HUDEP-2 (cell line): Measurements from ENCODE around the gene TESPA1.
A peak's percentile ranks its signal among the peaks of the same experiment; 100 is the strongest.

Source experiments
- DNase-seq, 76 experiments: peaks; one replicate each; lab custom pipeline; 2025; ENCODE audit not compliant: unreplicated experiment in 76 of 76; lab: John Stamatoyannopoulos, UW

Gene TESPA1, protein sequence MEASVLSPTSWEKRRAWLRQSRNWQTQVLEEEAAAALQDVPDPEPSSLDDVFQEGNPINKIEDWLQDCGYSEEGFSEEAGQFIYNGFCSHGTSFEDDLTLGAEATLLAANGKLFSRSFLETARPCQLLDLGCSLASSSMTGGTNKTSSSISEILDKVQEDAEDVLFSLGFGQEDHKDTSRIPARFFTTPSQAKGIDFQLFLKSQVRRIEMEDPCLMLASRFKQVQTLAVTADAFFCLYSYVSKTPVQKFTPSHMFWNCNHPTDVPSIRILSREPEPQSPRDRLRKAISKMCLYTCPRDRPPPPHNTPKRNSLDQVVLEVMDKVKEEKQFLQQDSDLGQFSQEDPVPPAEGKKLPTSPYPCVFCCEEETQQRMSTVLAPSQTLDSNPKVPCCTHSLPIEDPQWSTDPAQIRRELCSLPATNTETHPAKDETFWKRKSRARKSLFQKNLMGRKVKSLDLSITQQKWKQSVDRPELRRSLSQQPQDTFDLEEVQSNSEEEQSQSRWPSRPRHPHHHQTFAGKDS

DNA sequence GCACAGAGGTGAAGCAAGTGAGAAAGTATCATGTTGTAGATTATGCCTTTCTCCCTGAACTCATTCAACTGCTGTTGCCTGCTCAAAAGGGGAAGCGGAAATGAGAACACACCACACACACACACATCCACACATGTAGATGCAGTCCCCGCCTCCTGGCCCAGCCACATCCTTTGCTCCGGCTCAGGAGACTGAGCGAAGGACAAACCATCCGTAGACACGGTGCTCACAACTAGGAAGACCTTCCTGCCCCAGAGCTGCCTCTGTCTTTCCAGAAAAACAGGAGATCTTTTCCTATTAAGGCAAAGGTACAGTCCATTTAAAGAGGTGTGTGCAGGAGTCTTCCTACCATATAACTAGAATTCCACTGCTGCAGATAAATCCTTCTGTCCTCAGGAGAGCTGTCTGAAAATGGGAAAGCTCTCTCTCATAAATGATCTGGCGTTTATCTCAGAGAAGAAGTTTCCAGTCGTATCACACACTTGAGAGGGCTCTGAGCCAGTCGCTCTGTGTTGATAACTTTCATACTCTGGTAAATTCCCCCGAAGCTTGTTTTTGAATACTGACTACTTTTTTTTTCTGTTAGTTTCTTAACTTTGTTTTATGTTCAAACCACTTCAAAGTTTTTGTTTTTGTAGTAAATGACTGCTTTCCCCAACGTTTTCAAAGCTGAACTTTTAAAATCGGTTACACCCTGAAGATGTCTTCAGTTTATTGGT lies at the start of gene TESPA1:
Gene TESPA1 (minus strand): TSS at position 105 of the 719 bp plus-strand sequence. CDS start 10,200 bp downstream, outside the sequence.
- peak in 60 of 76 experiments; percentile 8 to 76 (median 53) for DNase-seq

DNA sequence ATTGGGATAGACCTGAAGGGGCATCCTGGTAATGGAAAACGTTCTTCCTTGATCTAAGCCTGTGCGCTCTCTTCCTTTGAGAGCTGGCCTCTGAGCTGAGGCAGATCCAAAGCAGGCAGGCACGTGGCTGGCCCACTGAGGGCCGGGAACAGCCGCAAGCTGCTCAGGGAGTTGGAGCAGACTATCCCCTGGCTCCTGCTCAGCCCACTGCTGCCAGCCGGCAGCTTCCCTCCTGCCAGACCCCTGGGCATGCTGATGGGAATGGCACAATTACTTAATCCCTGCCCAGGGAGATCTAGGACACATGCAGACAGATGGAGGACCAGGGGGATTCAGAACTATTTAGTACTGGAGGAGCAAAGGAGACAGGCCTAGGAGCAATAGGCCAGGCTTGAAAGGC lies 49.7 kb upstream of the TESPA1 start:
- DNase-seq, result no peak

DNA sequence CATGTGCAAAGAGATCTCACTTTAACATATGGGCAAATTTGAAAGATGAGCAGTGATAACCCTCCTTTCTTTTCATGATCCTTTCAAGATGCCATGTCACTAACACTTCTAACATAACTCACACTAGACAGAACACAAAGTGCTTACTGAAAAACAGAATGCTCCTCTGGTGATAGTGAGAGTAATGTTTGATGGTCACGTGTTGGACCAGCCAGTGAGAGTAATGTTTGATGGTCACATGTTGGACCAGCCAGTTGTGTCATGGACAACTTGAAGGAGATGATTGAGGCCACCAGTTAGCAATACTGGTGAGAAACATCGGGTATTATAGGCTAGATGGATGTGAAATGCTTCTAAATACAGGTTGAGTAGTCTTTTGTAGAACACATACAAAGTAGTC lies 40.9 kb upstream of the TESPA1 start:
- DNase-seq, result no peak

DNA sequence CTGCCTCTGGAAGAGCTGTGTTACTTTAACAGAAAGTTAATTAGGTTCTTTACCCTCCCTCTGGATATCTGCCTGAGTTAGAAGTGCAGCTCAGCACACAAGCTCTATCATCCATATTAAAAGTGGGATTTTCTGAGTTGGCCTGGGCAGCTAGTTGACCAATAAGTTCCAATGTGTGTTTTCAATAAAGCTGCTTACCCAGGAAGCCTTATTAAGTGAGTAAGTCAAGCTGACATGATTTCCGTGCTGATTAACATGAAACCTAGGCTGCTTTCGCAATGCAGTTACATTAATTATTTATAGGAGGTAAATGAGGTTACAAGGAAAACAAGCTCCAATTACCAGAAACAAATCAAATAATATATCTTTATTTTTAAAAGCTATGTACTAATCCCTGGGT lies 40.0 kb upstream of the TESPA1 start:
- no peak for DNase-seq

DNA sequence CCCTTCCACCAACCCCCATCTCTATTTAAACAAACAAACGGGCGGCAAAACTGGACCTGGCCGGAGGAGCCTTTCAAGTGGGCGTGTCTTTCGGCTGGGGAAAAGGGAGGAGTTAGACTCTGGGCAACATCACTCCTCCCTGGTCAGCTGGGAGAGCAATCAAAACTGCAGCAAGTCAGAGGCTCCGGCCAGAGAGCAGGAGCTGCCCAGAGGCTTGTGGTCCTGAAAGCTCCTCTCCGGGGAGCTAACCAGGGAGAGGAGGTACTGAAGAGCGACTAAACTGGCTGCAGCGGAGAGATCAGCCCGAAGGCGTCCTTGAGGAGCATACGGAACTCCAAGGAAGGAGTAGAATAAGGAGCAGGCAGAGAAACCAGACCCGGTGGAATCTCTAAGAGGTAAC lies 35.2 kb upstream of the TESPA1 start, which contains the start of gene NEUROD4:
Gene NEUROD4 (plus strand): TSS at position 191 of the 400 bp plus-strand sequence. CDS start 6,466 bp downstream, outside the sequence.
- peak in 14 of 76 experiments; percentile 0 to 16 (median 6) for DNase-seq

DNA sequence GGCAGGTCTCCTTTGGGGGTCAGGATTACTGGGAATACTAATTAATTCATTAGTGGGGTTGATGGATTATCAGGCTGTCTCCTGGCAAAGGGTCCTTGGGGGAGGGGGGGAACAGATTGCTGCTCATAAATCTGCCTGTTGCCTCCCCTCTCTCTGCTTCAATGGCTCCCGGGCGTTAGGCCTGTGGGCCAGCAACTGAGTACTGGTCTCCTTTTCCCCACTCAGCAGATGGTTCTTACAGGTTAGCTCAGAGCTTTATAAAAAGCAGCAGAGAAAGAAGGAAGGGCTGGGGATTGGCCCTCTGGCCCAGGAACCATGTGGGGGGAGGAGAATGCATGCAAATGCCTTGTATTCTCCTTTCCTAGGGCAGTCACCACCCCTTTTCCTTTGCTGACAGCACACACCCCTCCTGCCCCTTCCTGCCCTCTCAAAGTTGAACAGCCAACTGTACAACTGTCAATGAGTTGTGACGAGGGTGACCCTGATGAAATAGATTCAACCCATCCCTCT lies 32.9 kb upstream of the TESPA1 start:
- no peak for DNase-seq

DNA sequence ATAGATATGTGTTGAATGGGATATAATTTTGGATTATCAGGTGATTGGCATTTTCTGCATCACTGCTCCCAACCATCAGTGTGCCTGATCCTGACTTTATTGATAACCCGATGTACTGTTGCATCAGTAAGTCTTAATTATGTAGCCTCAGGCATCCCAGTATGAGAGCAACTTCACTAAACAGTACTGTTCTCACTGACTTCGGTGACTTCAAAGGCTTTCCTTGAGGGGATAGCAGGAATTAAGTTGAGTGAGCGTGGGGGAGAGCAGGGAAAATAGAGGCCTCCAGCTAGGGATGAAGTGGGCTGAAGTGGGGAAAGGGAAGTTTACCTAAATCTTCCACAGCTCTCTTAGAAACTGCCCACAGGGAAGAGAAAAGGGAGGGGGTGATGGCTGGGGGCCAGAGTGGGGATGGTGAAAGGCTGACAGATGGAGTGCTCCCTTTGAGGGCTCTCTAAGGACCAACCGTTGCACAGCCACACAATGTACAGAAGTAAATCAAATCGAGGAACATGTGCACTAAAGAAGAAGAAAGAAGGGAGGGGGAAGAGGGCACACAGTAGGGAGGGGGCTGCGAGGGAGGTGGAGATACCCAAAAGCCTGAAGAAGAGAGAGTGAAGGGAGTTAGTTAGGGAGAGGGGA lies 24.5 kb upstream of the TESPA1 start:
- no peak for DNase-seq

DNA sequence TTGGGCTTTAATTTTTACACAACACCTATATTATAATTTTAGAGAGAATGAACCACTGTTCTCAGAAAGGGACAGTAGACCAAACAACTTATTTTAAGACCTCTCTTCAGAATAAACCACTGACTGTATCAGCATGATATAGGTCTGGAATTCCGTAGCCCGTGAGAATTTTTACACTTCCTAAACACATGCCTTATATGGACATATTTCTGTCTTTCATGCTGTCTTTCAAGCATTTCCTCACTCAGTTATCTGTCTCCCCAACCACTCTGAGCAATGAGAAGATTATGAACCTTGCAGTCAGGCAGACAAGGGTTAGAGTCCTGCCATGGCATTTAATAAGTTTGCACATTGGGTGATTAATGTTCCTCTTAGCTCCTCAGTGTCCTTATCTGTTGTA lies 17.8 kb upstream of the TESPA1 start:
- DNase-seq, result no peak

DNA sequence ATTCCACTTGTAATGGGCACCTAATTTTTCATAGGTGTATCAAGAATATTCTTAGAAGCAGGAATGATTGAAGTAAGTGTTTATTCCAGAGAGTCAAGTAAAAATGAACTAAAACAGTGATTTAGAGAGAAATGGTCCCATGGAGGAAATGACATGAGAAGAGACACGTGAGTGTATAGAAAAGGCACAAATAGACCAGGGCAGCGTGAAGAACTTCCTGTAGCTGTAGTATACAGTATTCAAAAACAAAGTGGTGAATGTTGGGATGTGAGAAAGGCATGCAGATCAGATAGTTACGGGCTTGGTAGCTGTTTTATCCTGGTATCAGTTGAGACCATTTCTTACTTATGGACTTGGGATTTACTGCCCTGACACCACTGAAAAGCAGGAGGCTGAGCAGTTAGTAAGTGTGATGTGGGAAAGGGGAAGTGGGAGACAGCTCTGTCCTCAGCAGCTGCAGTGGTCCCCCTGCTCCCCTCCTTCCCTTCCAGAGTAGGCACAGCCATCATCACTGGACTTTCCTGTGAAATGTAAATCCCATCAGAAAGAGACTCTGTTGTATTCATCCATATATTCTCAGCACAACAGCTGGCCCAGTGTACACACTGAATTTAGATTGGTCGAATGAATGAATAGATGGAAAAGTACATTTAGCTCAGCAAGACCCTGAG lies 16.8 kb upstream of the TESPA1 start:
- no peak for DNase-seq

DNA sequence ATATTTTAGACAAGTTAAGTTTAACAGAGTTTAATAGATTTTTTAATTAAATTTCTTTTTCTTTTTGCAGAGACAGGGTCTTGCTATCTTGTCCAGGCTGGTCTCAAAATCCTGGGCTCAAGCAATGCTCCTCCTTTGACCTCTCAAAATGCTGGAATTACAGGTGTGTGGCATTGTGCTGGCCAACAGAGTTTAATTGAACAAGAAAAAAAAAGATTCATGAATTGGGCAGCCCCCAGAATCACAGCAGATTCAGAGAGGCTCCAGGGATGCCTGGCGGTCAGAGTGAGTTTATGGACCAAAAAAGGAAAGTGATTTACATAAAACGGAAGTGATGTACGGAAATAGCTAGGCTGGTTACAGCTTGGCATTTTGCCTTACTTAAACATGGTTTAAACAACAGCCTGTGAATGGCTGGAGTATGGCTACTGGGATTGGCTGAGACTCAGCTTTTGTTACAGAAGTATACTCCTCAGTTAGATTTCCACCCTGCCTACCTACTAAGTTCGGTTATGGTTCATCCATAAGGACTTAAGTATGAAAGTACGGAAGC lies 14.5 kb upstream of the TESPA1 start:
- no peak for DNase-seq

DNA sequence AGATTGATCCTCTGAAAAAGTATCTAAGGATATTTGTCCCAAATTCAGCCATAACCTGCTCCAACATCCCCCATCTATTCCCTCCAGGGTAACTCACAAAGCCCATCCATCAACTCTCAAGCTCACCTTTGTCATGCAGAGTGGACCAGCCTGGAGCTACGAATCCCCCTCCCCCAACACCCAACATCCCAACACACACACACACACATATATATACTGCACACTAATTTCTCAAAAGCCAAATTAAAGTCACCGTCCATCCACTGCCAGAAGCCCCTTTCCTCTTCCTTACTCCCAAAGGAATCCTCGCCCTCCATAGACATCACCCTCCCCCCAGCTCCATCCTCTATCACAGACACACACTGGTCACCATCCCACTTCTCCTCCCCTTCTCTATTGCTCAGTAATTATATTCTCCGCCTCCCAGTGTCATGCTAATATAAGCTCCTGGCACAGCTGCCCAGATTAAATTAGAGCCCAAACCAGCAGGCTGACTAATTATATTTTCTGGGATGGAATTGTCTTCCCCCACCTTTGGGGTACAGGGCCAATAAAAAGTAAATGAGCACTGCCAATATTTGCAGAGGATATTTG lies 13.5 kb upstream of the TESPA1 start:
- DNase-seq, result no peak

DNA sequence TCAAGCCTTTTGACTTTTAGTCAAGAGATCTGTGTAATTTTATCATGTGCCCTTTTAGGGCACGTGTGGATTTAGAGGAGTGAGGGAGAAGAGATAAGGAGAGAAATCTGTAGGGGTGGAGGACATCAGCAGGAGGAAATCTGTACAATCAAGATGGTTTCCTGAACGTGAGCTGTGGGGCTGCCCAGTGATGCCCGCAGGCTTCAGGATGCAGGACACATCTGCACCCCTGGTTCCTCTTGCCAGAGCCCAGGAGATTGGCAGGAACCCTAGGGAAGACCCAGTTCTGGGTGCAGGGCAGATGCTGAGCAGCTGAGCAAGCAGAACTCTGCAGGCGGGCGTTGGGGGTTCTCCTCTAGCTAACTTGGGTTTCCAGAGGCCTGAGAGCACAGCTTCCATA lies 11.6 kb upstream of the TESPA1 start:
- DNase-seq, result no peak

DNA sequence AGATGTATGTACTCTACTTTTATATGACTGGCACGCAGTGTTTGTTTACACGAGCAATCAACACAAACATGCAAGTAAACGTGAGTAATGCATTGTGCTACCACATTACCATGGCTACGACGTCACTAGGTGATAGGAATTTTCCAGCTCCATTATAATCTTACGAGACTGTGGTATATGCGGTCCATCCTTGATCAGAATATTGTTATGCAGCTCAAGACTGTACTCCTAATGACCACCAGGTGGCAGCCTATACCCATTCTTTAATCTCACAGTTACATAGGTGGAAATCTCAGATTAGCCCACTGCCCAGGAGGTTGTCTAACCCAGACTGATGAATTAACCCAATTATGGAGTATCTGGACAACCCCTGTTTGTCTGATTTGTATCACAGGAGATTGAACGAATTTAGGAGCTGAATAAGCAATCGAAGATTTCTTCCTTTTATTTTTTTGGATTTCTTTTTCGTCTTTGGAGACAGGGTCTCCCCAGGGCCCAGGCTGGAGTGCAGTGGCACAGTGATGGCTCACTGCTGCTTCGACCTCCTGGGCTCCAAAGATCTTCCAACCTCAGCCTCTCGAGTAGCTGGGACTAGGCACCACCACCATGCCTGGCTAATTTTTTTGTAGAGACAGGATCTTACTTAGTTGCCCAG lies 8.7 kb upstream of the TESPA1 start:
- peak in 34 of 76 experiments; percentile 2 to 69 (median 26) for DNase-seq

DNA sequence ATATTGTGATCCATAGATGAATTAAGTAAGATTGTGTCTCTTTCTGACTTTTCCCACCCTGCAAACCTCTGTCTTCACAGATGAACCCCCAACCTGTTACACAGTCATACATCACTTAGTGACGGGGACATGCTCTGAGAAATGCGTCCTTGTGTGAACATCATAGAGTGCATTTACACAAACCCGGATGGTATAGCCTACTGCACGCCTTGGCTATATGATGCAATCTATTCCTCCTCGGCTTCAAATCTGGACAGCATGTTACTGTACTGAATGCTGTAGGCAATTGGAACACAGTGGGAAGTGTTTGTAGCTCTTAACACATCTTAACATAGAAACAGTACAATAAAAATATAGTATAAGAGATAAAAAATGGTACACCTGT lies 7.4 kb upstream of the TESPA1 start:
- no peak for DNase-seq

DNA sequence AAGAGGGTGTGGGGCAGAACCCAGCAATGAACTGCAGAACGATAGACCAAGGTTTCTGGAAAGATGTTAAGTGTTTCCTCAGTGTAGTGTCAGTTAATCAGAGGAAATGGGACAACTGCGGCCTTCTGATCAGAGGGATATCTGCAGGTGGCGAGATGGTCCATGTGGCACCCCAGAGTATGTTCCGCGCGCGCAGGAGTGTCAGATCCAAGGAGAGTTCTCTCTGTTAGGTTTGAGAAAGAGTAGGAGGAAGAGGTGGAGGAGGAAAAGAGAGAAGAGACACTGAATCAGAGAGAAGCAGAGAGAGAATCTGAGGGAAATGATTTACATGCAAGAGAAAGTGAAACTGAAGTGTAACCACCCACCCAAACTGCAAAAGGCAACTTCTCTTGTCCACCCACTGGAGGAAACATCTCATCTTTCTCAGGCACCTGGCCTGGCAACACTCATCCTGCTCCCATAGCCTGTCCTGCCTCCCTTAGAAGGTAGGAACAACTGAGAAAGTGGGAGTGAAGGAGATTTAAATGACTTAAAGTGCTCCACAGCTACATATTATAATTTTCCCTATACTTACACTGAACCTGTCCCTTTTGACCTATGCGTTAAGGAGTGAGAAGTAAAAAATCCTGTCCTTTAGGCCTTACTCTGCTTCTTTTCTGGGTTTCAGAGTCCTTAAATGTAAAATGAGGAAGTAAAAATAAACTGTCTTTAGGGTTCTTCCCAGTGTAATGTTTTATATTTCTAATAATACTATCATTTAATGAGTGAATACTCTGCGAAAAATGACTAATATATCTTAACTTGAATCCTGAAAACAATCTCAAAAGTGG lies 6.8 kb upstream of the TESPA1 start:
- DNase-seq, result no peak

DNA sequence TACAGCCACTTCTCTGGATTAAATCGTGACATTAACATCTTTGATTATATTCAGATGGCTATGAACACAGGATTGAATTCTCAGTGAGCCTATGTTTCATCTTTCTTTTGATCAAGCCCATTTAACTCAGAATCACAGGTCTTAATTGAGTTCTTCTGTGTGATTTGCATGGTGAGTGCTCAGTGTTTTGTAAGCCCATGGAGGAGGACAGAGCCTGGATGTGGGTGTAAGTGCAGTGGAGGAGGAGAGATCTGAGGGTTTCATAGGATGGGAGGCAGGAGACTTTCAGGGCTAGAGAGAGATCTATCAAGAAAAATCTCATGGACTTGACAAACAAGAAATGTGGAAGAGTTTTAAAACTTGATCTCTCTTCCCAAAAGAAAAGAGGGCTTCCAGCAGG lies 5.3 kb upstream of the TESPA1 start:
- no peak for DNase-seq

DNA sequence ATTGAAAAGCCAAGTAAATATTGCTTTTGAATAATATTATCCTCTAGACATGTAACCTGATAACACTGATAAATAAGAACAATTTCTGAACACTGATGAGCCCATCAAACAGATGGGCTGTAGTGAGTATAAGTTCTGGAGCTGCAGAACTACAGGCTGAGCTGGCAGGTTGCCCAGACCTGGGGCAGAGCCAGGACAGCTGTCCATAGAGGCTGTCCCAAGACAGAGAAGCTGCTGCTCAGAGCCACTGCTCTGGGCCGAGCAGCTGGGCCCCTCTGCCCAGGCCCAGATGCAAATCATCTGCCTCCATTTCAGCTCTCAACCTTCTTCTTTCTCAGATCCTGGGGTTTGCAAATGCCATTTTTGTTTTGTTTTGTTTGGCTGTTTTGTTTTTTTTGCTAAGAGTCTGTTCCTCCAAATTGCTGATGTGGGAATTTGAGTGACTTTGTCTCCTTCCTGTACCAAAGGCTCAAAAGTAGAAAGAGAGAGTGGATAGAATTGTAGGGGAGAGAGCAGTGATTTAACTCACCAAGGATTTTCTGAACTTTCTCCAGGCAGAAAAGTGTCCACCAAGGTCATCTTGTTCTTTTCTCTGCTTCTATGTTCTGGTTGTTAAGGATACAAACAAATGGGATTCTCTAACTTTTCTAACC lies 4.0 kb upstream of the TESPA1 start:
- DNase-seq, result peak in 69 of 76 experiments; percentile 3 to 86 (median 57)
